ENCODE data around the gene RIPOR2.
"Not testable (repeated sequence)": the region's sequence is repeated elsewhere in the genome, so short reads cannot be mapped to it uniquely, and the experiment has no call there.

RIPOR2 gene

DNA sequence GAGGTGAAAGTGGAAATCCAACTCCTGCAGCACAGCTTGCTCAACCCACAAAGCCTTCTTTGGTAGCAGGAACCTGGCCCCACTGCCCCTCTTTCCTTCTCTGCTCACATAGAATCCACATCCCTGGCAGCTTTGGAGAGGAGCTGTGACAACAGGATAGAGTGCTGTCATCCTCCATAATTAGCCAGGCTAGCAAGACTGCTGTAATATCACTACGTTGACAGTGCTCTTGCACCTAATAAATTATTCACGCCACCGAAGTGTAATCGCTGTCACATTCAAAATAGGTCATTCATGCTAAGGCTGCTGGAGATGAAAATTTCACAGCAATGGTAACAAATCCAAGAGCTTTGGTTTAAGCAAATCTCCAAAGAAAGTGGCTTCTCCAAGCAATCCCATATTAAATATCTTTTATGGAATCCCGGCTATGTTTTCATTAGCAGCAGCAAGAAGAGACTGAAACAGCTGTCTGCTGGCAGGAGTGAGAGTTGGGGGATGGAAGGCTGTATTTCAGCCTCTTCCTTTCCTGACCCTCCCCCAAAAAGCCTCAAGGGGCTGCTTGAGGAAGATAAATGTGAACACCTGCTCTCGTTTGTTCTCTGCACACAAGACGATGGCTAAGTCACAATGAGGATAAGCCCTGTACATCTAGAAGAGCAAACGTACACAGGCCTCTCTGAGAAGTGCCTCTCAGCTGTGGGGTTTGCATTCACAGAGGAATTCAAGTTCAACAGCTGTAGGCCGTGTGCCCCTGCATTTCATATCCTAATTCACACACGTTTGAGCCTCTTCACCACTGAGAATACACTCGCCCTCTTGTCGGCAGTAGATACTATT is 16.5 kb downstream of the RIPOR2 start:
- no peak for DNase-seq
- no peaks in the 10 kb centered on the region for H3K9me3 ChIP-seq (ENCODE audit: control insufficient read depth, low read length)
- no peaks in the 10 kb centered on the region for H3K27me3 ChIP-seq (replicated peaks; ENCODE audit: control insufficient read depth, insufficient read depth, low read length, poor library complexity, severe bottlenecking)
- H3K36me3 ChIP-seq (ENCODE audit: control insufficient read depth, insufficient read depth, low read length), result peaks cover 24% of the 10 kb centered on the region
- peak overlapping the region; percentile 39 for H3K27ac ChIP-seq (ENCODE audit: insufficient read depth, low read length, poor library complexity, severe bottlenecking)
- H3K4me3 ChIP-seq (ENCODE audit: insufficient read depth, low read depth, low read length, poor library complexity, severe bottlenecking), result peak overlapping the region; percentile 32
- peaks cover 82% of the 10 kb centered on the region for H3K4me1 ChIP-seq (ENCODE audit: control insufficient read depth, insufficient read depth, low read length, poor library complexity, severe bottlenecking)

DNA sequence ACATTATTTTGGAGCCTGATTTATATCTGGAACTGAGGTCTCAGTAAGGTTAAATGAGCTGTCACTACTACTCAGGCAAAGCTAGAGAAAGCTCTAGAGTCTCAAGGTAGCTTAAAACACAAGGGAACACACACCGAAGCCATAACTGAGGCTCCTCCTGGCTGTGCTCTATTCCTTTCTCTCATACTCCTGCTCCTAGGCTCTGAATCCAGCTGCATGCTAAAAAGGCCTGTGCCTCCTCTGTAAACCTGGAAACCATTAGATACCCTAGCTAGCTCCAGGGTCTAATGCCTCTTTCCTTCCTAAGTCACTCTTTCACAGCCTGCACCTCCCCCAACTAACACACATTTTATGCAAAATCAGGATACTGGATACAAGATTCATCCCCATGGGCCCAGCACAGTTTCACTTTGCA is 17.1 kb downstream of the RIPOR2 start:
- Histone ChIP-seq H3K27me3 (replicated peaks; ENCODE audit: control insufficient read depth, insufficient read depth, low read length, poor library complexity, severe bottlenecking) (no peaks in the 10 kb centered on the region), H3K36me3 (ENCODE audit: control insufficient read depth, insufficient read depth, low read length) (peaks cover 24% of the 10 kb centered on the region), H3K4me3 (ENCODE audit: insufficient read depth, low read depth, low read length, poor library complexity, severe bottlenecking) (peak overlapping the region; percentile 15), H3K4me1 (ENCODE audit: control insufficient read depth, insufficient read depth, low read length, poor library complexity, severe bottlenecking) (peaks cover 83% of the 10 kb centered on the region), H3K27ac (ENCODE audit: insufficient read depth, low read length, poor library complexity, severe bottlenecking) (peak overlapping the region; percentile 39), H3K9me3 (ENCODE audit: control insufficient read depth, low read length) (no peaks in the 10 kb centered on the region)
- DNase-seq, result no peak

DNA sequence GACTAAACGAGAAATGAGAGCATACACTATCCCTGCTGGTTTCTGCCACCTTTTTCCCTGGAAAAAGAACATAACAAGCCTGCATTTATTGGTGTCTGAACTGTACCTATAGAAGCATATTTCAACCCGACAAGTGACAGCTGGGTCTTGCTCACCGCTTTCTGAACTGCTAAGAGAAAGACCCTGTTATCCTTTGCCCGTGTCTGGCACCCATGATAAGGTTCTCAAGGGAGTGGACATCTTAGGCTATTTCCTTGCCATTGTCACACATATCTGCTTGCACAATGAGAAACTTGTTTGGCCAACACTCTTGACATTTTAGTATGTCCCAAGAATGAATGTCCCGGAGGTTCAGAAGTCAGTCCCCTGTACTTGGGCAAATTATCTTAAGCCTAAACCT is 19.3 kb downstream of the RIPOR2 start:
- Histone ChIP-seq H3K4me3 (ENCODE audit: insufficient read depth, low read depth, low read length, poor library complexity, severe bottlenecking) (no peak overlapping the region), H3K36me3 (ENCODE audit: control insufficient read depth, insufficient read depth, low read length) (peaks cover 33% of the 10 kb centered on the region), H3K27ac (ENCODE audit: insufficient read depth, low read length, poor library complexity, severe bottlenecking) (peak overlapping the region; percentile 23), H3K9me3 (ENCODE audit: control insufficient read depth, low read length) (no peaks in the 10 kb centered on the region), H3K27me3 (replicated peaks; ENCODE audit: control insufficient read depth, insufficient read depth, low read length, poor library complexity, severe bottlenecking) (no peaks in the 10 kb centered on the region), H3K4me1 (ENCODE audit: control insufficient read depth, insufficient read depth, low read length, poor library complexity, severe bottlenecking) (peaks cover 91% of the 10 kb centered on the region)
- no peak for DNase-seq

DNA sequence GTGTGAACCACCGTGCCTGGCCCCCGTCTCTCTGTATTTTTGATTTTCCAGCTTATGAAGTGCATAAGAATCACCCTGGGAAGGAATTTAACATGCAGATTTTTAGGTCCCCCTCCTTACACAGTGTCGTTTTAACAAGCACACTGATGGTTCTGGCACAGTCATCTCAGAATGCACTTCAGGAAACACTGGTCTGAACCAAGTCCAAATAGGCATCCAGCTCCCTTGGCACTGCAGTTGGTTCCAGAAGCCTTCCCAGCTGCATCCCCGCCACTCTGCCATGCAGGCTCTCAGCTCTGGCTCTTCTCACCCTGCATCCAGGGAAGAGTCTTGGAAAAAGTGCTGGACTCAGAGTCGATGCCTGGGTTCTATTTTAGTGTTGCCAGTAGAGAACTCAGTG is 20.1 kb downstream of the RIPOR2 start:
- no peak overlapping the region for H3K4me3 ChIP-seq (ENCODE audit: insufficient read depth, low read depth, low read length, poor library complexity, severe bottlenecking)
- peaks cover 33% of the 10 kb centered on the region for H3K36me3 ChIP-seq (ENCODE audit: control insufficient read depth, insufficient read depth, low read length)
- no peak for DNase-seq
- H3K4me1 ChIP-seq (ENCODE audit: control insufficient read depth, insufficient read depth, low read length, poor library complexity, severe bottlenecking), result peaks cover 85% of the 10 kb centered on the region
- no peaks in the 10 kb centered on the region for H3K27me3 ChIP-seq (replicated peaks; ENCODE audit: control insufficient read depth, insufficient read depth, low read length, poor library complexity, severe bottlenecking)
- H3K27ac ChIP-seq (ENCODE audit: insufficient read depth, low read length, poor library complexity, severe bottlenecking), result peak overlapping the region; percentile 23
- H3K9me3 ChIP-seq (ENCODE audit: control insufficient read depth, low read length), result no peaks in the 10 kb centered on the region

DNA sequence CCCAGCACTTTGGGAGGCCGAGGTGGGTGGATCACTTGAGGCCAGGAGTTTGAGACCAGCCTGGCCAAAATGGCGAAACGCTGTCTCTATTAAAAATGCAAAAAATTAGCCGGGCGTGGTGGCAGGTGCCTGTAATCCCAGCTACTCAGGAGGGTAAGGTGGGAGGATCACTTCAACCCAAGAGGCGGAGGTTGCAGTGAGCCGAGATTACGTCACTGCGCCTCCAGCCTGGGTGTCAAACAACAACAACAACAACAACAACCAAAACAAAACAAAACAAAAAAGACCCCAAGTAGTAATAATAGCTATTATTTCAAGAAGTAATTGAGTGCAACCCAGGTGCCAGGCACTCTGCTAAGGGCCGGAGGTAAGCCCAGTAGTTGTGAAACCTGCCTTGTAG is 21.7 kb downstream of the RIPOR2 start:
- peaks cover 33% of the 10 kb centered on the region for H3K36me3 ChIP-seq (ENCODE audit: control insufficient read depth, insufficient read depth, low read length)
- H3K4me1 ChIP-seq (ENCODE audit: control insufficient read depth, insufficient read depth, low read length, poor library complexity, severe bottlenecking), result peaks cover 84% of the 10 kb centered on the region
- H3K4me3 ChIP-seq (ENCODE audit: insufficient read depth, low read depth, low read length, poor library complexity, severe bottlenecking), result peak overlapping the region; percentile 5
- H3K27me3 ChIP-seq (replicated peaks; ENCODE audit: control insufficient read depth, insufficient read depth, low read length, poor library complexity, severe bottlenecking); DNase-seq; H3K9me3 ChIP-seq (ENCODE audit: control insufficient read depth, low read length): not testable (repeated sequence)
- H3K27ac ChIP-seq (ENCODE audit: insufficient read depth, low read length, poor library complexity, severe bottlenecking), result peak overlapping the region; percentile 37

DNA sequence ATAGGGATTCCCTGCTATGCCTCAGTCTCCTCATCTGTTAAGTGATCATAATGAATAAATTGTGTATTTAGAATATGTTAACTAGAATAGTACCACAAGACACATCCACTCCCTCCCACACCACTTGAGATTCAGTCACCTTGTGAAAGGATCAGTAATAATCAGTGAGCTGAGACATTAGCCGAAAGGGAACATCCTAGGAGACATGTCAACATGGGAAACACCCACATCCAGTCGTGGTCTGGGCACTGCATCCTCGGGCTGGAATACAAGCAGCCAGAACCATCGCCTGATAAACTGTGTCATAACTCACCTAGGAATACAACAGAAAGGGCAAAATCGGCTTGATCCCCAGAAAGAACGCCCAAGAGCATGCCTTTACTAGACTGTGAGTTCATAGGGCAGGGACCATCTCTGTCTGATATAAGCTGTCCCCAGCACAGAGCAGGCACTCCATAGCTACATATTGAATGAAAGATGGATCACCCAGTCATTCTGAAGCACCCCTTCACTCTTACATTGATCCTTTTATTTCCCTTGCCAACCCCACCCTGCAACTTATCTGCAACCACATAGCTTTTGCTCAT is 23.9 kb downstream of the RIPOR2 start:
- no peak for DNase-seq
- Histone ChIP-seq H3K4me1 (ENCODE audit: control insufficient read depth, insufficient read depth, low read length, poor library complexity, severe bottlenecking) (peaks cover 86% of the 10 kb centered on the region), H3K36me3 (ENCODE audit: control insufficient read depth, insufficient read depth, low read length) (peaks cover 30% of the 10 kb centered on the region), H3K27me3 (replicated peaks; ENCODE audit: control insufficient read depth, insufficient read depth, low read length, poor library complexity, severe bottlenecking) (no peaks in the 10 kb centered on the region), H3K27ac (ENCODE audit: insufficient read depth, low read length, poor library complexity, severe bottlenecking) (peak overlapping the region; percentile 80), H3K9me3 (ENCODE audit: control insufficient read depth, low read length) (no peaks in the 10 kb centered on the region), H3K4me3 (ENCODE audit: insufficient read depth, low read depth, low read length, poor library complexity, severe bottlenecking) (peak overlapping the region; percentile 56)

DNA sequence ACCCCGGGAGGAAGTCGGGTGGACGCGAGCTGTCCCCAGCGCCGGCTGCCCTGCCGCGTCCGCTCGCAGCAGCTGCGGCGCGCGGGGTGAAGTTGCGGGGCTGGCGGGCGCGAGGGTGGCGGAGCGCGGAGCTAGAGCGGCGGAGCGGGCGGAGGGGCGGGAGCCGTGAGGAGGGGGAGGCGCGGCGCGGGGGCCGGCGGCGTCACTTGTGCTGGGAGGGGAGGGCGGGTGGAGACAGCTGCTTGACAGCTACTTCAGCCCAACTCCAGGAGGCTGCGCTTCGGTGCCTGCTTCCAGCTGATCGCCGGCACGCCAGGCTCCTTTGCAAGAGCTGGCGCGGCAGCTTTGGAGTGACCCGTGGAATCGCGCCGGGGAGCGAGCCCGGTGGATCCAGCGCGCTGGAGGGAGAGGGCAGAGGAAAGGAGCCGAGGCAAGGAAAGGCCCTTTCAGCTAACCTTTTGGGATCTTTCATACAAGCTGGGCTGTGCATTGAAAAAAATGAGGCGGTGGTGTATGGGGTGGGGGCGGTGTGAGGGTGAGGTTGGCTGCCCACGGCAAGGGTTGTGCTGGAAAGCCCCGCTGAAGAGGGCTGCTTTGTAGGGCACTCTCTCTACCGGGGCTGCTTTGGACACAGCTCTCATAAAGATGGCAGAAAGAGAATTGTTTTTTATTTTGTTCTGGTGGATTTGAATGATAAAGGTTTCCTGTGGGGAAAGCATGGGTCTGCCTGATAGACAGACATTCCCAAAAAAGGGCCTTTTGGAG is 24.6 kb downstream of the RIPOR2 start:
- Histone ChIP-seq H3K4me3 (ENCODE audit: insufficient read depth, low read depth, low read length, poor library complexity, severe bottlenecking) (peak overlapping the region; percentile 56), H3K4me1 (ENCODE audit: control insufficient read depth, insufficient read depth, low read length, poor library complexity, severe bottlenecking) (peaks cover 85% of the 10 kb centered on the region), H3K27ac (ENCODE audit: insufficient read depth, low read length, poor library complexity, severe bottlenecking) (peak overlapping the region; percentile 80), H3K27me3 (replicated peaks; ENCODE audit: control insufficient read depth, insufficient read depth, low read length, poor library complexity, severe bottlenecking) (no peaks in the 10 kb centered on the region), H3K36me3 (ENCODE audit: control insufficient read depth, insufficient read depth, low read length) (peaks cover 27% of the 10 kb centered on the region), H3K9me3 (ENCODE audit: control insufficient read depth, low read length) (no peaks in the 10 kb centered on the region)
- DNase-seq, result peak; percentile 22 to 28 (median 24)

DNA sequence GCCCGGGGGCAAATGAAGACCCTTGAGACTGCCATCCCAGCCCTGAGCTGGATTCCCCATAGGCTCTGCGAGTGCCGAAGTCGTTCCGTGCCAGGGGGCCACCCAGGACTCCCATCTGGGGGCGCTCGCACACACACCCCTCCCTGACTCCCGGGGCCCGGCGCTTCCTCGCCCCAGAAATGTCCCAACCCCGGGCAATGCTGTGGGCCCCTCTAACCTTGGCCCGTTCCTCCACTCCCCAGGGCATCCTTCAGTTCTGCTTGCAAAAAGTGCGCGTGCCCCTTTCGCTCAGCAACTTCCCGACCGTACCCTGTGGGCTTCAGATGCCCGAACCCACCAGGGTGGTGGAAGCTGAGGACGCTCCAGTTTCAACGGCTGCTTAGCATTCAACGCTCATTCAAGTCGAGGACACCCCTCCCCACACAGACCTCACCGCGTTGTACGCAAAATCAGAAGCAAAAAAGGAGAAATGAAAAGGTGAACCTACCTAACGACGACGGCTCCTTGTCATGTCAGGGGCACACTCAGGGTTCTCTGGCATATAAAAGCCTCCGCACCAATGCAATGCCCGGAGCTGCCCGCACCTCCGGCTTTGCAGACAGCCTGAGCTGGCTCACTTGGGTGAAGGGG is 25.3 kb downstream of the RIPOR2 start:
- no peak for DNase-seq
- H3K4me3 ChIP-seq (ENCODE audit: insufficient read depth, low read depth, low read length, poor library complexity, severe bottlenecking), result peak overlapping the region; percentile 56
- no peaks in the 10 kb centered on the region for H3K9me3 ChIP-seq (ENCODE audit: control insufficient read depth, low read length)
- H3K27me3 ChIP-seq (replicated peaks; ENCODE audit: control insufficient read depth, insufficient read depth, low read length, poor library complexity, severe bottlenecking), result no peaks in the 10 kb centered on the region
- H3K36me3 ChIP-seq (ENCODE audit: control insufficient read depth, insufficient read depth, low read length), result peaks cover 27% of the 10 kb centered on the region
- peak overlapping the region; percentile 80 for H3K27ac ChIP-seq (ENCODE audit: insufficient read depth, low read length, poor library complexity, severe bottlenecking)
- peaks cover 81% of the 10 kb centered on the region for H3K4me1 ChIP-seq (ENCODE audit: control insufficient read depth, insufficient read depth, low read length, poor library complexity, severe bottlenecking)

DNA sequence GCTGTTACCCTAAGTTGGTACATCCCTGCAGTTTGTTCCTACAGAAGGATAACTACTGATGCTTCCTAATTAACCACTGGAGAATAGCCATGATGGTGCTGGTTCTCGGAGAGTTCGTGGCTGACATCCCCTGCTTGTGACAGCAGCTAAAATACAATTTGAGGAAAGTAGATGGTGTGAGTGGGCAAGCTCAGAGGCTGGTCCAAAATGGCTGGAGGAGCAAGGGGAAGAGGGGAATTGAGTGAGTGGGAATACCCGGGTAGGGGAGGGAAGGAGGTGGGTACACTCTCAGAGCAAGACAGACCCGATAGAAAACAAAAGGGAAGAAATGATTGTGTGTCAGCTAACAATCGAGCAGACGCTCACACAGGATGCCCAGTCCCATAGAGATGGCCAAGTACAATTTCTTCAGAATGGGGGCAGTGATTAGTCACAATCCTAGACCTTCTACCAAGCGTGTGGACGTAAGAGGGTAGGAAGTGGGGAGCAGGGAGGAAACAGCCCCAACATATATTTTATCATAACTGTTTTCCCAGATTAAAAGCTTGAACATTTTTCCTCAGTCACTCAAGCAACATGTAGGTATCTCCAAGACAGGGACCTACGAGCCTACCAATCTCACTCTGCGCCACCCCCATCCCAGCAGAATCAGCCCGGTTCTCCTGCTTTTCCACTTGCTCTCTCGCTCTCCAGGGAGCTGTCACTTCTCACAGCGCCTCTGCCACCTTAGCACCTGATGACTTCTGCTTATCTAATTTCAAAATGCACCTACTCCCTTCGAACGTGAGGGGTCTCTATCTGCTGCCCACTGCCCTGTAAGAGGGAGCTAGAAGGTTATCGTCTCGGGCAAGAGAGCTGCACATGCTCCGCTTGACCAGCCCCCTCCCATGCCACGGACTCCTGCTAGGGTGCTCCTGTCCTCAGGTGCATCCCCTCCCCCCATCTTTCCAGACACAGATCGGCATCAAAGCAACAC is 26.2 kb downstream of the RIPOR2 start:
- H3K27me3 ChIP-seq (replicated peaks; ENCODE audit: control insufficient read depth, insufficient read depth, low read length, poor library complexity, severe bottlenecking), result no peaks in the 10 kb centered on the region
- peak overlapping the region; percentile 80 for H3K27ac ChIP-seq (ENCODE audit: insufficient read depth, low read length, poor library complexity, severe bottlenecking)
- no peaks in the 10 kb centered on the region for H3K9me3 ChIP-seq (ENCODE audit: control insufficient read depth, low read length)
- no peak for DNase-seq
- H3K36me3 ChIP-seq (ENCODE audit: control insufficient read depth, insufficient read depth, low read length), result peaks cover 33% of the 10 kb centered on the region
- H3K4me1 ChIP-seq (ENCODE audit: control insufficient read depth, insufficient read depth, low read length, poor library complexity, severe bottlenecking), result peaks cover 77% of the 10 kb centered on the region
- peak overlapping the region; percentile 56 for H3K4me3 ChIP-seq (ENCODE audit: insufficient read depth, low read depth, low read length, poor library complexity, severe bottlenecking)

Measured in effector memory CD4-positive, alpha-beta T cell (primary cell).